Measurements from ENCODE around the gene SEC22B.
"Not testable (repeated sequence)": the region's sequence is repeated elsewhere in the genome, so short reads cannot be mapped to it uniquely, and the experiment has no call there.

SEC22B gene

GRCh38 chr1:120113134-120113533 lies 63.2 kb downstream of the SEC22B start:
- not testable (repeated sequence) for DNase-seq (ENCODE audit: low read depth, low spot score); H3K27ac ChIP-seq (ENCODE audit: low read length); H3K9me3 ChIP-seq (ENCODE audit: control insufficient read depth, insufficient read depth, low read length); H3K4me1 ChIP-seq (ENCODE audit: control insufficient read depth, insufficient read depth, low read length); H3K4me3 ChIP-seq (ENCODE audit: low read length); H3K36me3 ChIP-seq (ENCODE audit: control insufficient read depth, insufficient read depth, low read length); H3K27me3 ChIP-seq (ENCODE audit: control insufficient read depth, insufficient read depth, low read length)
- WGBS (ENCODE audit: insufficient coverage, insufficient read length) = no CpG with 5 or more reads among the region's 3 CpGs

- H3K36me3 ChIP-seq (ENCODE audit: control insufficient read depth, insufficient read depth, low read length); H3K27me3 ChIP-seq (ENCODE audit: control insufficient read depth, insufficient read depth, low read length); H3K4me1 ChIP-seq (ENCODE audit: control insufficient read depth, insufficient read depth, low read length); H3K9me3 ChIP-seq (ENCODE audit: control insufficient read depth, insufficient read depth, low read length); H3K4me3 ChIP-seq (ENCODE audit: low read length); H3K27ac ChIP-seq (ENCODE audit: low read length); DNase-seq (ENCODE audit: low read depth, low spot score): not testable (repeated sequence)
- WGBS (ENCODE audit: insufficient coverage, insufficient read length) = no CpG with 5 or more reads among the region's 5 CpGs
Measured at GRCh38 chr1:120112212-120112611, 64.1 kb downstream of the SEC22B start.

- not testable (repeated sequence) for H3K36me3 ChIP-seq (ENCODE audit: control insufficient read depth, insufficient read depth, low read length); DNase-seq (ENCODE audit: low read depth, low spot score); H3K27ac ChIP-seq (ENCODE audit: low read length); H3K9me3 ChIP-seq (ENCODE audit: control insufficient read depth, insufficient read depth, low read length); H3K4me3 ChIP-seq (ENCODE audit: low read length); H3K27me3 ChIP-seq (ENCODE audit: control insufficient read depth, insufficient read depth, low read length); H3K4me1 ChIP-seq (ENCODE audit: control insufficient read depth, insufficient read depth, low read length)
- no CpG with 5 or more reads among the region's 3 CpGs for WGBS (ENCODE audit: insufficient coverage, insufficient read length)
Measured at GRCh38 chr1:120111771-120112170, 64.5 kb downstream of the SEC22B start.

- no CpG with 5 or more reads among the region's 2 CpGs for WGBS (ENCODE audit: insufficient coverage, insufficient read length)
- DNase-seq (ENCODE audit: low read depth, low spot score); H3K36me3 ChIP-seq (ENCODE audit: control insufficient read depth, insufficient read depth, low read length); H3K9me3 ChIP-seq (ENCODE audit: control insufficient read depth, insufficient read depth, low read length); H3K4me3 ChIP-seq (ENCODE audit: low read length); H3K27ac ChIP-seq (ENCODE audit: low read length); H3K4me1 ChIP-seq (ENCODE audit: control insufficient read depth, insufficient read depth, low read length); H3K27me3 ChIP-seq (ENCODE audit: control insufficient read depth, insufficient read depth, low read length): not testable (repeated sequence)
Measured at GRCh38 chr1:120111008-120111407, 65.3 kb downstream of the SEC22B start.

DNA sequence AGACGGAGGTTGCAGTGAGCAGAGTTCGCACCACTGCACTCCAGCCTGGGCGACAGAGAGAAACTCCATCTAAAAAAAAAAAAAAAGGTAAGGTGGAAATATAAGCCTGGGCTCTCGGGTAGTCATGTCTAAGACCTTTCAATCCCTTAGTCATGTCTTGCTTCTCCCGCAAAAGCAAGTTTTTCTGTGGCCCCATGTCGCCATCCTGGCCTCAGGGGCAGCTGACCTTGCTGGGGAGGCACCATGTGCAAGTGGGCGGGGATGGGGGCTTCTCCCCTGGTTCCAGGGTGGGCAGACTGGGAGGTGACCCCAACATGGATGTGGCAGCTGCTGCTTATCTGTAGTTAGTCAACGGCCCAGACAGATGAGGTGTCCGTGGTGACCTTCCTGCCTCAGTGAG lies 66.7 kb downstream of the SEC22B start:
- H3K27ac ChIP-seq (ENCODE audit: low read length); H3K4me1 ChIP-seq (ENCODE audit: control insufficient read depth, insufficient read depth, low read length); H3K9me3 ChIP-seq (ENCODE audit: control insufficient read depth, insufficient read depth, low read length); DNase-seq (ENCODE audit: low read depth, low spot score); H3K4me3 ChIP-seq (ENCODE audit: low read length); H3K36me3 ChIP-seq (ENCODE audit: control insufficient read depth, insufficient read depth, low read length); H3K27me3 ChIP-seq (ENCODE audit: control insufficient read depth, insufficient read depth, low read length): not testable (repeated sequence)
- WGBS (ENCODE audit: insufficient coverage, insufficient read length) = no CpG with 5 or more reads among the region's 9 CpGs

GRCh38 chr1:120109180-120109579 lies 67.1 kb downstream of the SEC22B start:
- DNase-seq (ENCODE audit: low read depth, low spot score); H3K27me3 ChIP-seq (ENCODE audit: control insufficient read depth, insufficient read depth, low read length); H3K4me1 ChIP-seq (ENCODE audit: control insufficient read depth, insufficient read depth, low read length); H3K36me3 ChIP-seq (ENCODE audit: control insufficient read depth, insufficient read depth, low read length); H3K9me3 ChIP-seq (ENCODE audit: control insufficient read depth, insufficient read depth, low read length); H3K4me3 ChIP-seq (ENCODE audit: low read length); H3K27ac ChIP-seq (ENCODE audit: low read length): not testable (repeated sequence)
- no CpG with 5 or more reads among the region's 10 CpGs for WGBS (ENCODE audit: insufficient coverage, insufficient read length)

DNA sequence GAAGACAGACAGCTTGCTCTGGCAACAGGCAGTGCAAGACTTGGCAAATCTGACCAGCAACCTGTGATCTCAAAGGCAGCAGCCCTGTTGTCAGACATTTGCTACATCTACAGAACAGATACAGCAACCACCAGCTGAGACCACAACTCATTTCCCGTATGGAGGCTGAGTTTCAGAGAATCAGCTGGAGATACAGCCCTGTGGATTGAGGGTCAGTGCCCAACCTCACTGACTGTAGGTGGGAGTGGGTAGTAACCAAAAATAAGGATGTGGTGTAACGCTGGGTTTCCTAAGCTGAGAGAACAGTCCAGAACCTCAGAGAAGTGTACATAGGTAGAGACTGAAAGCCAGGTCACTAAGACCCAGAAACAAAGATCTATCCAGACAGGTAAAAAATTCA lies 71.0 kb downstream of the SEC22B start:
- not testable (repeated sequence) for H3K36me3 ChIP-seq (ENCODE audit: control insufficient read depth, insufficient read depth, low read length); H3K9me3 ChIP-seq (ENCODE audit: control insufficient read depth, insufficient read depth, low read length); H3K27ac ChIP-seq (ENCODE audit: low read length); H3K4me3 ChIP-seq (ENCODE audit: low read length); H3K27me3 ChIP-seq (ENCODE audit: control insufficient read depth, insufficient read depth, low read length); H3K4me1 ChIP-seq (ENCODE audit: control insufficient read depth, insufficient read depth, low read length); DNase-seq (ENCODE audit: low read depth, low spot score)
- no CpG with 5 or more reads among the region's 2 CpGs for WGBS (ENCODE audit: insufficient coverage, insufficient read length)

- not testable (repeated sequence) for H3K36me3 ChIP-seq (ENCODE audit: control insufficient read depth, insufficient read depth, low read length); H3K4me3 ChIP-seq (ENCODE audit: low read length); H3K4me1 ChIP-seq (ENCODE audit: control insufficient read depth, insufficient read depth, low read length); H3K27ac ChIP-seq (ENCODE audit: low read length); H3K27me3 ChIP-seq (ENCODE audit: control insufficient read depth, insufficient read depth, low read length); H3K9me3 ChIP-seq (ENCODE audit: control insufficient read depth, insufficient read depth, low read length); DNase-seq (ENCODE audit: low read depth, low spot score)
- WGBS (ENCODE audit: insufficient coverage, insufficient read length) = no CpG with 5 or more reads among the region's 3 CpGs
Measured at GRCh38 chr1:120103768-120104167, 72.6 kb downstream of the SEC22B start.

GRCh38 chr1:120101593-120101992 lies 74.7 kb downstream of the SEC22B start:
- not testable (repeated sequence) for H3K4me3 ChIP-seq (ENCODE audit: low read length); H3K27me3 ChIP-seq (ENCODE audit: control insufficient read depth, insufficient read depth, low read length)
- no CpG with 5 or more reads among the region's 1 CpG for WGBS (ENCODE audit: insufficient coverage, insufficient read length)

More at GRCh38 chr1:120101593-120101992, 74.7 kb downstream of the SEC22B start:
- not testable (repeated sequence) for DNase-seq (ENCODE audit: low read depth, low spot score); H3K9me3 ChIP-seq (ENCODE audit: control insufficient read depth, insufficient read depth, low read length); H3K4me1 ChIP-seq (ENCODE audit: control insufficient read depth, insufficient read depth, low read length); H3K27ac ChIP-seq (ENCODE audit: low read length); H3K36me3 ChIP-seq (ENCODE audit: control insufficient read depth, insufficient read depth, low read length)
